BLaER1 treated with 17β-estradiol and CSF1 and Interleukin-3, amounts not matched to agents 10 nM and 100 nM (cell line): Measurements from ENCODE around the gene RGL2.

ENCODE experiments used
- H3K27ac ChIP-seq, 11 experiments: shearing (Covaris generic); formaldehyde crosslinking; 2 replicates each; pipeline ENCODE4 v1.8.1; 2022
- H3K27me3 ChIP-seq, 11 experiments: shearing (Covaris generic); formaldehyde crosslinking; 2 replicates each; pipeline ENCODE4 v1.8.1; 2022
- H3K36me3 ChIP-seq, 11 experiments: shearing (Covaris generic); formaldehyde crosslinking; 2 replicates each; pipeline ENCODE4 v1.8.1; 2022
- H3K4me1 ChIP-seq, 10 experiments: shearing (Covaris generic); formaldehyde crosslinking; 2 replicates each; pipeline ENCODE4 v1.8.1; 2022
- H3K4me2 ChIP-seq, 11 experiments: shearing (Covaris generic); formaldehyde crosslinking; 2 replicates each; pipeline ENCODE4 v1.8.1; 2022
- H3K4me3 ChIP-seq, 10 experiments: shearing (Covaris generic); formaldehyde crosslinking; 2 replicates each; pipeline ENCODE4 v1.8.1; 2022
- H3K9ac ChIP-seq, 11 experiments: shearing (Covaris generic); formaldehyde crosslinking; 2 replicates each; pipeline ENCODE4 v1.8.1; 2022
- H3K9me3 ChIP-seq, 11 experiments: shearing (Covaris generic); formaldehyde crosslinking; replicated peaks in 1 of 11; 2 replicates each; pipeline ENCODE4 v1.8.1; 2022
- H4K20me1 ChIP-seq, 11 experiments: shearing (Covaris generic); formaldehyde crosslinking; 2 replicates each; pipeline ENCODE4 v1.8.1; 2022
- Cebpa-rat ChIP-seq, 11 experiments: shearing (Covaris generic); IDR thresholded peaks; 2 replicates each; pipeline ENCODE4 v1.8.1; 2022

RGL2 gene

GRCh38 chr6:33318426-33319073 lies 19.8 kb upstream of the RGL2 start:
- TF ChIP-seq Cebpa-rat (IDR thresholded peaks at IDR 0.05), result no peak
- peak overlapping the region; percentile 64 to 94 (median 90) for H3K9ac ChIP-seq
- H3K27ac ChIP-seq, result peak overlapping the region in 10 of 11 experiments; percentile 6 to 71 (median 65); a peak in 14 of 22 replicates
- peaks cover 8 to 51% (median 35%) of the 10 kb centered on the region in 11 experiments; a peak in 20 of 22 replicates for H4K20me1 ChIP-seq
- H3K4me1 ChIP-seq, result peaks cover 67 to 75% (median 72%) of the 10 kb centered on the region in 10 experiments
- H3K4me2 ChIP-seq, result peak overlapping the region; percentile 86 to 100 (median 96)
- peaks cover 30 to 44% (median 34%) of the 10 kb centered on the region in 11 experiments for H3K36me3 ChIP-seq
- H3K9me3 ChIP-seq, result no peaks in the 10 kb centered on the region
- no peaks in the 10 kb centered on the region for H3K27me3 ChIP-seq
- H3K4me3 ChIP-seq, result peak overlapping the region; percentile 55 to 86 (median 66)

DNA sequence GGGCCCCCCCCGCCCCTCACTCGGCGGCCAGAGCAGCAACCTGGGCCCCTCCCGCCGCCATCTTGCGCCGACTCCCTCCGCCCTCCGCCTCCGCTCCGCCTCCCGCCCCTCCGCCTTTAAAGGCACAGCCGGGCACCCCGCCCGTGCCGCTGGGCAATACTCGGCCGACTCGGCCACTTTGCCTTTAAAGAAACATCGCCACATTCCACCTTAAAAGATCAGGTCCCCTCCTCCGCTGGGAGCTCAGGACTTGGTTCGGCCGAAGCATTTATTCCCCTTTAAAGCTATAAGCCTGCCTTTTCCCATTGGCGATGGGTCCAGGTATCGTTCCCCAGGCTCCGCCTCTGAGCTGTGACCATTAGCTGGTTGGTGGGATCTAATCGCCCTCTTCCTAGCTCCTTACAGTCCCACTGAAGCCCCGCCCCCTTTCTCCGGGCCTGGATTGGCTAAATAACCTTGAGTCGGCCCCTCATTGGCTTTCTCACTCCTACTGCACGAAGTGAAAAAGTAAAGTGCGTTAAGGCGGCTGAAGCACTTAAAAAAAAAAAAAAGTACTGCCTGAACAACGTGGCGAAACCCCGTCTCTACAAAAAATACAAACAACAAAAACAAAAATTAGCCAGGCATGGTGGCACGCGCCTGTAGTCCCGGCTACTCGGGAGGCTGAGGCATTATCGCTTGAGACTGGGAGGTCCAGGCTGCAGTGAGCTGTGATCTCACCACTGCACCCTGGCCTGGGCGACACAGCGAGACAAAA lies 19.1 kb upstream of the RGL2 start, which contains the start of gene ZBTB22:
ZBTB22 (minus strand) TSS at position 76 of the 757 bp plus-strand sequence. CDS start 828 bp downstream, outside the sequence.
- peak within 1 kb of the TSS; percentile 64 to 94 (median 90) for H3K9ac ChIP-seq
- H4K20me1 ChIP-seq, result peaks cover 8 to 54% (median 38%) of the 10 kb centered on the region in 11 experiments; a peak in 20 of 22 replicates
- no peak for TF ChIP-seq Cebpa-rat (IDR thresholded peaks at IDR 0.05)
- H3K27ac ChIP-seq, result peak within 1 kb of the TSS in 10 of 11 experiments; percentile 38 to 71 (median 67); a peak in 20 of 22 replicates
- H3K4me3 ChIP-seq, result peak within 1 kb of the TSS; percentile 55 to 86 (median 66)
- H3K4me2 ChIP-seq, result peak within 1 kb of the TSS; percentile 93 to 100 (median 99)
- peaks cover 30 to 44% (median 34%) of the 10 kb centered on the region in 11 experiments for H3K36me3 ChIP-seq
- H3K9me3 ChIP-seq, result no peaks in the 10 kb centered on the region
- H3K27me3 ChIP-seq, result no peaks in the 10 kb centered on the region
- H3K4me1 ChIP-seq, result peaks cover 67 to 72% (median 70%) of the 10 kb centered on the region in 10 experiments

DNA sequence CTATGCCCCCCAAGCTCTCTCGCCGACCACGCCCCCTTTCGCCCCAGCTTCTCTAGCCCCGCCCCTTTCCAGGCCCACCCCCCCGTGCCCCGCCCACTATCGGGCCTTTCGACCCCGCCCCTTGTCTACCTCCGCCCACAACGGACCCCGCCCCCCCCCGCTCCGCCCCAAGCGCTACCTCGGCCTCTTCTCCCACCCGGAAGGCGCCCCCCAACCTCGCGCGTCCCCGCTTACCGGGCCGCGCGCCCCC lies 18.6 kb upstream of the RGL2 start:
- peaks cover 67 to 75% (median 73%) of the 10 kb centered on the region in 10 experiments for H3K4me1 ChIP-seq
- peak overlapping the region; percentile 44 to 86 (median 66) for H3K4me3 ChIP-seq

GRCh38 chr6:33316603-33317418 lies 18.1 kb upstream of the RGL2 start:
- no peak for TF ChIP-seq Cebpa-rat (IDR thresholded peaks at IDR 0.05)
- peaks cover 68 to 77% (median 76%) of the 10 kb centered on the region in 10 experiments for H3K4me1 ChIP-seq
- H3K27me3 ChIP-seq, result no peaks in the 10 kb centered on the region
- peaks cover 17 to 62% (median 48%) of the 10 kb centered on the region in 11 experiments; a peak in 21 of 22 replicates for H4K20me1 ChIP-seq
- peak overlapping the region; percentile 44 to 73 (median 56); a peak in 19 of 20 replicates for H3K4me3 ChIP-seq
- H3K27ac ChIP-seq, result peak overlapping the region in 3 of 11 experiments; percentile 1 to 20 (median 11); a peak in 4 of 22 replicates
- H3K9me3 ChIP-seq, result no peaks in the 10 kb centered on the region
- H3K9ac ChIP-seq, result peak overlapping the region in 5 of 11 experiments; percentile 11 to 44 (median 33); a peak in 4 of 22 replicates
- peak overlapping the region; percentile 52 to 100 (median 96) for H3K4me2 ChIP-seq
- peaks cover 30 to 46% (median 35%) of the 10 kb centered on the region in 11 experiments for H3K36me3 ChIP-seq

More for the DNA sequence above, 18.6 kb upstream of the RGL2 start:
- Histone ChIP-seq H3K4me2 (peak overlapping the region; percentile 52 to 100 (median 96); a peak in 17 of 22 replicates), H3K9ac (peak overlapping the region in 6 of 11 experiments; percentile 32 to 93 (median 89); a peak in 8 of 22 replicates), H3K9me3 (no peaks in the 10 kb centered on the region), H3K36me3 (peaks cover 30 to 44% (median 34%) of the 10 kb centered on the region in 11 experiments), H4K20me1 (peaks cover 11 to 59% (median 43%) of the 10 kb centered on the region in 11 experiments; a peak in 21 of 22 replicates), H3K27me3 (no peaks in the 10 kb centered on the region), H3K27ac (peak overlapping the region in 3 of 11 experiments; percentile 68 to 71 (median 70); a peak in 7 of 22 replicates)
- TF ChIP-seq Cebpa-rat (IDR thresholded peaks at IDR 0.05), result no peak

DNA sequence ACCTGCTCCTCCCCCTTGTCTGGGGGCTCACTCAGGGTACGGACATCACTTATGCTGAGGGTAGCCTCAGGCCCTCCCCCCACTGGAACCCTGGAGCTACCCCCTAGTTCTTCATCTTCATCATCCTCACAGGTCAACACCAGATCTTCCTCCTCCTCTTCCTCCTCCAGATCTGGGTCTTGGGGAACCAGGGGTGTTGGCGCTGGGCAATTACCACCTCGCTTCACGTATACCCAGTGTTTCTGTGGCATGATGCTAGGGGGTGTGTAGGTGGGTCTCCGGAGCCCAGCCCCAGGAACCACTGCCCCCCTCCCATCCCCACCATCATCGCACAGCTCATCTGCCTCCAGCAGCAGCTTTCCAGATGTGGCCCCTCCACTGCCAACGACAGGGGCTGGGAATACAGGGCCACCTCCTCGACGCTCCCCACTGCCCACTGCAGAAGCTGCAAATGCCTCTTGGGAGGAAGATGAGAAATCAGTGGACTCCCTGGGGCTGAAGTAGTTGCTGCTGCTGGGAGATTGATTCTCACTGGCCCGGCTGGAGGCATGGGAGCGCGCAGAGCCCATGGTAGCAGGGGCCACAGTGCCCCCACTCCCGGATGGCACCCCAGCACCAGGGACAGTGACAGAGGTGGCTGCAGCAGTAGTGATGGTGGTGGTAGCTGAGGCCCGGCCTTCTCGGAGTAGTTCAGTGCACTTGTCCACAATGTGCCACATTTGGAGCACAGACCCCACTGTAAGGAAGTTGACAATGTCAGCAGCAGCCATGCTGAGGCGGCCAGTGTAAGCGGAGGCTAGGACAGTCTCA lies 17.3 kb upstream of the RGL2 start:
- Histone ChIP-seq H3K4me2 (peak overlapping the region; percentile 85 to 100 (median 98); a peak in 20 of 22 replicates), H3K9ac (peak overlapping the region in 1 of 11 experiments; percentile 90; a peak in 1 of 22 replicates), H3K4me3 (0 out of 20 replicates have a peak overlapping the region, but pooled peaks of 1 of the 10 experiments have one; percentile 91), H3K27me3 (no peaks in the 10 kb centered on the region), H3K36me3 (peaks cover 28 to 48% (median 39%) of the 10 kb centered on the region in 11 experiments), H3K4me1 (peaks cover 68 to 77% (median 76%) of the 10 kb centered on the region in 10 experiments), H4K20me1 (peaks cover 25 to 62% (median 50%) of the 10 kb centered on the region in 11 experiments; a peak in 21 of 22 replicates), H3K27ac (peak overlapping the region in 3 of 11 experiments; percentile 20 to 95 (median 92); a peak in 5 of 22 replicates), H3K9me3 (no peaks in the 10 kb centered on the region)
- no peak for TF ChIP-seq Cebpa-rat (IDR thresholded peaks at IDR 0.05)

DNA sequence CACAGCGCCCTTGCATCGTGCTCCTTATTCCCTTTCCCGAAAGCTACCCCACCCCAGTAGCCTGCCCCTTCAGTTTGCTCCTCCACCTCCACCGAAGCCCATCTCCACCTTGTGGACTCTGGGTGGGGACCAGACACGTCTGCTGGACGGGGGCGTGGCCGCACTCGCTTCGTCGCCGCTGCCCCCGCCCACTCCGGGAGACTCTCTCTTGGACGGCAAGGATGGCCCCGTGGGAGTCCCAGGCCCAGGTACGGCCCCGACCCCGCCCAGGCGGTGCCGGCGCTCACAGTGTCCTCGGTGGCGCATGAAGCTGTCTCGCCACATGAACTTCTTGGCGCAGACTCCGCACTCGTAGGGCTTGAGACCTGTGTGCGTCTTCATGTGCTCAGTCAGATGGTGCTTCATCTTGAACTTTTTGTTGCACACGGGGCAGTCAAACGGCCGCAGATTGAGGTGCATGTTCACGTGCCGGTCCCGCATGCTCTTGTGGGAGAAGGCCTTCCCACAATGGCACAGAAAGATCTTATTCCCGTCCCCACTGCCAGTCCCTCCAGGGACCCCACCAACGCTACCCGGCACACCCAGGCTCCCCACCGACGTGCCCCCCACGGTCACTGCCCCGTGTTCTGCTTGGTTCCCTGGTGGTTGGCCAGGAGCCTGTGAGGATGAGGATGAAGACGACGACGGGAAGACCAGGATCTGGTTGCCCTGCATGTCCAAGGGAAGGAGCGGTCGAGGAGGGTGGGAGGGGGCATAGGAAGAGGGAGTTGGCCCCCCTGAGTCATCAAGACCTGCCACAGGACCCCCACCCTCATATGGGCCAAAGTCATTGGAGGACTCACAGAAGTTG lies 16.4 kb upstream of the RGL2 start:
- Histone ChIP-seq H3K4me3 (peak overlapping the region; percentile 75 to 91 (median 84)), H3K9me3 (no peaks in the 10 kb centered on the region), H3K4me1 (peaks cover 62 to 72% (median 70%) of the 10 kb centered on the region in 10 experiments), H3K9ac (peak overlapping the region; percentile 90 to 97 (median 92); a peak in 20 of 22 replicates), H3K27ac (peak overlapping the region; percentile 88 to 99 (median 95)), H3K36me3 (peaks cover 28 to 48% (median 39%) of the 10 kb centered on the region in 11 experiments), H3K4me2 (peak overlapping the region; percentile 85 to 100 (median 98)), H4K20me1 (peaks cover 26 to 62% (median 51%) of the 10 kb centered on the region in 11 experiments; a peak in 21 of 22 replicates), H3K27me3 (no peaks in the 10 kb centered on the region)
- TF ChIP-seq Cebpa-rat (IDR thresholded peaks at IDR 0.05), result no peak

GRCh38 chr6:33314515-33314942 lies 15.8 kb upstream of the RGL2 start:
- Histone ChIP-seq H3K36me3 (peaks cover 26 to 48% (median 39%) of the 10 kb centered on the region in 11 experiments), H3K9me3 (no peaks in the 10 kb centered on the region), H3K4me1 (peaks cover 56 to 66% (median 63%) of the 10 kb centered on the region in 10 experiments), H3K27me3 (no peaks in the 10 kb centered on the region), H3K4me2 (peak overlapping the region; percentile 85 to 100 (median 98)), H4K20me1 (peaks cover 30 to 61% (median 48%) of the 10 kb centered on the region in 11 experiments; a peak in 21 of 22 replicates), H3K27ac (peak overlapping the region; percentile 88 to 99 (median 95)), H3K9ac (peak overlapping the region; percentile 90 to 97 (median 92)), H3K4me3 (peak overlapping the region; percentile 75 to 91 (median 84))
- TF ChIP-seq Cebpa-rat (IDR thresholded peaks at IDR 0.05), result no peak
